Activated effector memory CD4-positive, alpha-beta T cell treated with Interleukin-2 at 50 U/mL for 16 hours (primary cell): Measurements from ENCODE around the gene KIZ.

Experiments
- DNase-seq: peaks from one replicate; pipeline ENCODE4 v3.0.0-alpha.2; 2020

The KIZ gene

DNA sequence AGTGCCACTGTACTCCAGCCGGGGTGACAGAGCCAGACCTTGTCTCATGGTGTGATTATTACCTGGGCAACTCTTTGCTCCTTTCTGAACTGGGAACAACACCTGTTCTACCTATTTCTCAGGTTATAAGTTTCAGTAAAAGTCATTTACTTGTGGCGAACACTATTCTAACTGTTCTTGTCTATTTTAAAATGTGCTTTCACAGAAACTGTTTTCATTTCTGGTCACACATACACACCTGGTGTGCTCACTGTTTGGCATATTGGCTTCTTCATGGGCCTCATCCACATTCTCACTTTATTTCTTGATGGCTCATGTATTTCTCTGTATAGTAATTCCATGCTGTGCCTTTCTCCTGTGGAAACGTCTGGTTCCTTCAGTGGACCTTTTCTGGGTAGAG, 146.8 kb downstream of the KIZ start:
- DNase-seq = no peak

DNA sequence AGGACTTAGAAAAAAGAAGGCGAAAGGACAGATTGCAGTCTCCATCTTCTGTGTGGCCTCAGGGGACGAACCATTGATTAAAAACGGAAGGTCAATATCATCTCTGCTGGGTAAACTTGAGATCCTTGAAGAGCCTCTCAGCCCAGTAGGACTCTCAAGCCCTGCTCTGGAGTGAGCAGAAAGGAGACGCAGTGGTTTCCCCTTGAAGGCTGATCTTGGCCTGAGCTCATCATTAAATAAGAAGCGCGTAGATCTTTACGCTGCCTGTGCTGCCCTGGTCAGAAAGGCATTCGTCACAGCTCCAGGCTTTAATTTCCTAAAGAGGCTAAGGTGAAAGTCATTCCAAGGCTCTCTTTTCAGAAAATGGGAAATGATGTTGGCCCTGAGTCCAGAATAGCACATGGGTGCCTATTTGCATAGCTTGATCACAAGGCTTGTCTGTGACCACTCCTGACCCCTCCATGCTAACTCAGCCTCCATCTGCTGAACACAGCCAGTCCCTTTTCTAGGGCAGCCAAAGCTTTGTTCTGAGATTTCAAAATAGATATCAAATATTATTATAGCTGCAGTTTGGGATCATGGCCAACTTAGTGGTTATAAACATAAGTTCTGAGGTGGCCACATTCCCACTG, 148.0 kb downstream of the KIZ start:
- DNase-seq = no peak

- DNase-seq = no peak
Observed at GRCh38 chr20:21278829-21279228, 152.9 kb downstream of the KIZ start.

DNA sequence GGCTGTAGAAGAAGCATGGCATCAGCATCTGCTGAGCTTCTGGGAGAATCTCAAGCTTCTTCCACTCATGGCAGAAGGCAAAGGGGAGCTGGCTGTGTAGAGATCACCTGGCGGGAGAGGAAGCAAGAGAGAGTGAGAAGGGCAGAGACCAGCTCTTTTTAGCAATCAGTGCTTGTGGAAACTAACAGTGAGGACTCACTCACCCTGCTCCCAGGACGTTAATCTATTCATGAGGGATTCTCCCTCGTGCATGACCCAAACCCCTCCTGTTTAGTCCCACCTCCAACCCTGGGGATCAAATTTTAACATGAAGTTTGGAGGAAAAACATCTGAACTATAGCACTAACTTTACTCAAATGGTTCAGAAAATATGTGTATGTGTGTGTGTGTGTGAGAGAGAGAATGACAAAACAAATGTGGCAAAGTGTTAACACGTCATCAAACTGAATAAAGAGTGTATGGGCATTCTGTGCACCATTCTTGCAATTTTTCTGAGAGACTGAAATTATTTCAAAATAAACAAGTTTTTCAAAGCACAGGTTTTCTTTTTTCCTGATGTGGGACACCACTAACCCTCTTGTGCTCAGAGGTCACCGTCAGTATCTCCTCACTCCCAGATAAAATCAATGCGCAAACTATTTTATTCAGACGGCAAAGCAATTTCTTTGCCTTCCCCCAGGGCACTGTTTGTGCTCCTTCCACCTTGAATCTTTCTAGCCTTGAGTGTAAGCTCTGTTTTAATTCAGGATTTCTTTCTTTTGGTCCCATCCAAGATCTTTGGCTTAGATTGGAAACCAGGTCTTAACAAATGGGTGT, 154.0 kb downstream of the KIZ start:
- DNase-seq = no peak

- no peak for DNase-seq
Observed at GRCh38 chr20:21280522-21281016, 154.7 kb downstream of the KIZ start.

DNA sequence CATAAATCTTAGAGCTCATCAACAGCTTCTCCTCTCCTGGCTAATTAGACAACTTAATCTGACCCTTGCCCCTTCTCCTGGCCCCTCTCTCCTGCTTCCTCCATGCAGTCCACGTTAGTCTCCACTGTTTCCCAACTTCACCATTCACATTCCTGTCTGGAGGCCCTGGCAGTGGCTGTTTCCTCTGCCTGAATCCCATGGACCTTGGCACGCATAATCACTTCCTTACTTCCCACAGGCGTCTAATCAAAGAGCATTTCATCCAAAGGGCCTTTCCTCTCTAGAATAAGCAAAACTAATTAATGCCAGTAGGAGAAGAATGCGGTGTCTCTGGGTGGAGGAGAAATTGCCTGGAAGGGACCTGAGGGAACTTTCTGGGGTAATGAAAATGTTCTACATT, 160.9 kb downstream of the KIZ start:
- no peak for DNase-seq

DNA sequence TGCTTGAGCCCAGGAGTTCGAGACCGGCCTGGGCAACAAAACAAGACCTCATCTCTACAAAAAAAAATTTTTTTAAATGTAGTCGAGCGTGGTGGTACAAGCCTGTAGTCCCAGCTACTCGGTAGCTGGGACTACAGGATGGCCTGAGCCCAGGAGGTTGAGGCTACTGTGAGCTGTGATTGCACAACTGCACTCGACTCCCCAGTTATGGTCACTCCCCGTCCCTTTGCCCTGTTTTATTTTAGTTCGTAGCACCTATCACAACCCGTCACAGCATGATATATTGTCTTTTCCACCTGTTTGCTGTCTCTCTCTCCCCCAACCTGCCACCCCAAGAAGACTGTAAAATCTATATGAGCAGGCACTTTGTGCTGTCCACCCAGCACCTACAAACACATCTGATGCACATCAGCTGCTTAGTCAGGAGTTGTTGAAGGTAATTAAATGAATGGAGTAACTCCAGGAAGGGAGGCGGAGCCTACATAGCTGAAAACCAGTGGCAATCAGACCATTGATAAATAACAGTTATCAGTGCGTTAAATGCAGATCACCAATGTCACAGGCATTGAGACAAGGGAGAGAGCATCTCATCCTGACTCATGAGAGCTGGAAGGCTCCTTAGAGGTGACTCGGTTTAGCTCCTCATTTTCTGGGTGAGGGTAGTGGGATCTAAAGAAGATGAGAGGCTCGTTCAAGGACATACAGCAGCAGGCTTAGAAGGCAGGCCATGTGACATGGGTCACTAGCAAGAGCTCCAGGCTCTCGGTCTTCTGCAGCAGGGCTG, 162.9 kb downstream of the KIZ start:
- no peak for DNase-seq

DNA sequence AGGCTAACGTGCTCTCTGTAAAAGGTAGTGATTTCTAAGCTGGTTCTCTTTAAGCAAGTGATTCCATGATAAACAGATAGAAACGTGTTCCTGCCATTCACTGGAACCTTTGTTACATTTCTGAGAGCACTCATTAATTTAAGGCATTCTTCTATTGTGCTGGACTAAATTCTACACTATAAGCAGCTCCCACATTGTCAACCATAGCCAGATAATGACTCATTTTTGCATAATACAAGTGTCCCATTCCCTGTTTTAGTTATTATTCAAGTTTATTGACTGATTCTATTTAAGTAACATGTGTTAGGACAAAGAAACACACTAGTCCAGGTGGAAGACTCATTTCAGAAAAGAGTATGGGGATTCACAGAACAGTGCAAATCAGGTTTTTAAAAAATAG, 163.8 kb downstream of the KIZ start:
- no peak for DNase-seq

DNA sequence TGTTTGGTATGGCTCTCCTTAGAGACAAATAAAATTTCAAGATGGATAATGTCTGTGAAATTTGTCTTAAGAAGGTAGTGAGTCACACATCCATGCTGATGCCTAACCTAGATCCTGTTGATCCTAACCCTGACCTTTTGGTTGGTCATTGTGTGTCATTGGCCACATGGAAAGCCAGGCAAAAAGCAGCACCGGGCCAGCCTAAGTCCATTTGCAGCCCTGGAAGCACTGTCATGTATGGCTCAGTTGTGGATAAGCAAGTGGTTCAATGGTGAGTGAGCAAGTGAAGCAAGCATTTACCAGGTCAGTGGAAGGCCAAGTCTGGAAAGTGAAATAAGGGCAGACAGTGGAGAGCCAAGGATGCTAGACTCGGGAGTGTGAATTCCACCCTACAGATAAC, 165.1 kb downstream of the KIZ start:
- no peak for DNase-seq

- no peak for DNase-seq
Observed at GRCh38 chr20:21294755-21295154, 168.9 kb downstream of the KIZ start.
